A673 (cell line): ENCODE data around the gene S100A5.

Source experiments
- CTCF ChIP-seq: fragments of 300-800, 200-600 bp; sonication (generic); conservative IDR thresholded peaks from 2 replicates; pipeline ENCODE4 v1.5.1; 2017; ENCODE audit warnings: low read depth, mild to moderate bottlenecking, antibody characterized with exemption, low read length, moderate library complexity, mixed read lengths
- EZH2 ChIP-seq: fragments of 200-600 bp; sonication (generic); IDR thresholded peaks from 2 replicates; pipeline ENCODE4 v1.6.1; 2017; ENCODE audit warnings: borderline replicate concordance, low read depth, mild to moderate bottlenecking, mixed read lengths, antibody characterized with exemption, low read length; ENCODE audit not compliant: poor library complexity, severe bottlenecking

GRCh38 chr1:153540394-153541361, at the start of gene S100A5:
- no peak for TF ChIP-seq CTCF
- no peak for TF ChIP-seq EZH2
